HEK293T (cell line): ENCODE data around the gene GJC1.

ENCODE experiments used
- CTCF ChIA-PET: fragments of 350-600 bp; formaldehyde crosslinking; extraction: SDS; loops from one replicate; lab custom pipeline; 2021; ENCODE audit warnings: antibody characterized with exemption, inconsistent platforms; lab: Yijun Ruan, JAX
- POLR2A ChIA-PET: fragments of 350-600 bp; formaldehyde crosslinking; extraction: SDS; loops from one replicate; lab custom pipeline; 2020; ENCODE audit warnings: antibody characterized with exemption, inconsistent platforms; lab: Yijun Ruan, JAX
- DNase-seq: peaks from one replicate; pipeline ENCODE4 v3.0.0; 2012; ENCODE audit warnings: mixed read lengths; ENCODE audit errors: extremely low spot score
- ARNT ChIP-seq: fragments of 450-650 bp; IDR thresholded peaks from 2 replicates; pipeline ENCODE4 v1.6.1; 2017; ENCODE audit warnings: mild to moderate bottlenecking
- BHLHE40 ChIP-seq: fragments of 450-650 bp; IDR thresholded peaks from 2 replicates; pipeline ENCODE4 v1.6.1; 2016; ENCODE audit warnings: mild to moderate bottlenecking, moderate library complexity, borderline replicate concordance
- CTBP1 ChIP-seq: fragments of 450-650 bp; IDR thresholded peaks from 2 replicates; pipeline ENCODE4 v1.6.1; 2016; ENCODE audit warnings: borderline replicate concordance
- ELF4 ChIP-seq: fragments of 450-650 bp; IDR thresholded peaks from 2 replicates; pipeline ENCODE4 v1.6.1; 2017; ENCODE audit warnings: antibody characterized with exemption
- FOXA1 ChIP-seq: fragments of 450-650 bp; IDR thresholded peaks from 2 replicates; pipeline ENCODE4 v1.6.1; 2016; ENCODE audit warnings: mild to moderate bottlenecking
- FOXK2 ChIP-seq: fragments of 450-650 bp; IDR thresholded peaks from 2 replicates; pipeline ENCODE4 v1.6.1; 2016; ENCODE audit warnings: mild to moderate bottlenecking
- FOXM1 ChIP-seq: fragments of 450-650 bp; IDR thresholded peaks from 2 replicates; pipeline ENCODE4 v1.6.1; 2017; ENCODE audit warnings: mild to moderate bottlenecking, borderline replicate concordance
- HDGF ChIP-seq: fragments of 450-650 bp; IDR thresholded peaks from 2 replicates; pipeline ENCODE4 v1.6.1; 2017; ENCODE audit warnings: antibody characterized with exemption, borderline replicate concordance
- L3MBTL2 ChIP-seq: fragments of 450-650 bp; conservative IDR thresholded peaks from 2 replicates; pipeline ENCODE4 v1.6.1; 2016; ENCODE audit warnings: mild to moderate bottlenecking
- LEF1 ChIP-seq: fragments of 450-650 bp; IDR thresholded peaks from 2 replicates; pipeline ENCODE4 v1.6.1; 2017; ENCODE audit warnings: mild to moderate bottlenecking, borderline replicate concordance
- NFRKB ChIP-seq: fragments of 450-650 bp; IDR thresholded peaks from 2 replicates; pipeline ENCODE4 v1.6.1; 2016; ENCODE audit warnings: mild to moderate bottlenecking, moderate library complexity
- SP1 ChIP-seq: fragments of 450-650 bp; IDR thresholded peaks from 2 replicates; pipeline ENCODE4 v1.6.1; 2017
- SUZ12 ChIP-seq: fragments of 450-650 bp; IDR thresholded peaks from 2 replicates; pipeline ENCODE4 v1.6.1; 2016; ENCODE audit warnings: mild to moderate bottlenecking
- TARDBP ChIP-seq: fragments of 450-650 bp; IDR thresholded peaks from 2 replicates; pipeline ENCODE4 v1.6.1; 2016
- ZNF384 ChIP-seq: fragments of 450-650 bp; IDR thresholded peaks from 2 replicates; pipeline ENCODE4 v1.6.1; 2016
- TF ChIP-seq, protein P1 (sequence below): fragments of 450-650 bp; IDR thresholded peaks from 2 replicates; pipeline ENCODE4 v1.6.1; 2016

GJC1 gene

DNA sequence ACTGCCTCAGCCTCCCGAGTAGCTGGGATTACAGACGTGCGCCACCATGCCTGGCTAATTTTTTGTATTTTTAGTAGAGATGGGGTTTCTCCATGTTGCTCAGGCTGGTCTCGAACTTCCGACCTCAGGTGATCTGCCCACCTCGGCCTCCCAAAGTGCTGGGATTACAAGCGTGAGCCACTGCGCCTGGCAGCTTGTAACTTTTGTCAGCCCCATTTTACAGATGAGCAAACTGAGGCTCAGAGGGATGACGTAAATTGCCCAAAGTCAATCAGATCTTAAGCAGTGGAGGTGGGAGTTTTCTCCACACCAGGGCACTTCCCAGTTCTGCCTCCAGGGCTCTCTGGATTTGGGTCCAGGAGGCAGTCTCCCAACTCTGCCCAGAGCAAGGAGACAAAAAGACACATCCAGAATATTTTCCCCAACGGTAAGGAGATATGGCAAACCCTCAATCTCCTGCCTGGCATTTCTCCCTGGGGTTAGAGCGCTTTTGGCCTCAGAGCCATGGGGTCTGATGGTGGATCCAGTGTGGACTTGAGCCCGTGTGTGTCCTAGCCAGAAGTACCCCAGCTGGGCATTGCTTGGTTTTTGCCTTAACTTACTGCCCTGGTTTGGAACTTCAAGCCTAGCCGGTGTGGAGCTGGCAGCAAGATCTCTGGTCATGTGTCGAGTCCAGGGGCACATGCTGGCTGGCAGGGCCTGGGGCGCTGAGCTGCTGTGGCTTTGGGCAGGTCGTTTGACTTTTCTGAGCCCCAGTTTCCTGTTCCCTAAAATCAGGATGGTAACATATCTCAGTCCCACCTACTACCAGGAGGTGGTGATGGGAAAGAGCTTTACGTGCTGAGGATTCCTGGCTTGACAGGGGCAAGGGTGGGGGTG is 67.9 kb downstream of the GJC1 start:
- CTCF ChIA-PET, result interaction anchor here (0.6 kb wide), 1 partner anchor 14 kb away, joined by 3 read pairs; no protein-coding TSS in a partner anchor
- DNase-seq, result no peak
- TF ChIP-seq HDGF (no peak), ELF4 (no peak), SUZ12 (no peak)
- POLR2A ChIA-PET, result interaction anchor here (0.8 to 0.9 kb wide), 2 partner anchors 54 to 289 kb away, joined by 3 read pairs; partner anchors contain the start of gene DBF4B

DNA sequence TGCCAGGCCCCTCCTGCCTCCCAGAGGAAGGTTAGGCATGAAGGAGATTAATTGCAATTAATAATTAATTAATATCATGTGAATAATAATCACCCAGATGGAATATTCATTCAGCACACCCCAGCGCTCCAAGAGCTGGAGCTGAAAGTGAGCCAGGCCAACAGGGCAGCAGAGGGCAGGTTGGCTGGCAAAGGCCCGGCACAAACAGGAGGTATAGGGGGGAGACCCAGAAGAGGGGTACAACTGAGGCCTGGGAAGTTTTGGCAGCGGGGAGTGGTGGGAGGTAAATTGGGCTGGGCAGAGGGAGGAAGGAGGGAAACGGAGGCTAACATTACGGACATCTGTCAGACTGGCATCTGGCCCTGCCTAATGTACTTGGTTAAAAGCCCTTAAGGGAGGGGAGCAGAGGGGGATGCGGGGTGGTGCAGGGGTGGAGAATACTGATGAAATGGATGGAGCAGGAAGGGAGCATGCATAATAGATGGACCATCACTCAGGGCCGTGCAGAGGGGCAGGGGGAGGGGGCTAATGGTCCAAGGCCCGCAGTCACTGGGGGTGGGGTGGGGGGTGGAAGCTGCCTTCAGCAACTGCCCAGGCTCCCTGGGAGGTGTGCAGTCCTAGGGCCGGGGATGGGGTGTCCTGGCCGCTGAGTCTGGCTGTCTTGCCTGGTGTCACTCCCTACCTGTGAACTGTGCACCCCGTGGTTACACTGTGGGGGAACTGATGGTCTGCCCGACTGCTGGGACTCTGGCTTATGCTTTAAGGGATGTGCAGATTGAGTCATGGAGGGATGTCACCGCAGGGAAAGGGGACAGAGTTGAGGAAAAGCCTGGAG is 69.4 kb downstream of the GJC1 start:
- no peak for TF ChIP-seq LEF1
- no peak for TF ChIP-seq FOXA1
- TF ChIP-seq ARNT, result no peak
- no peak for TF ChIP-seq L3MBTL2
- no peak for TF ChIP-seq SP1
- no peak for TF ChIP-seq FOXK2
- no peak for TF ChIP-seq NFRKB
- no peak for TF ChIP-seq ELF4
- no peak for TF ChIP-seq ZNF384
- TF ChIP-seq SUZ12, result no peak
- TF ChIP-seq TARDBP, result no peak
- TF ChIP-seq HDGF, result no peak
- TF ChIP-seq, protein P1, sequence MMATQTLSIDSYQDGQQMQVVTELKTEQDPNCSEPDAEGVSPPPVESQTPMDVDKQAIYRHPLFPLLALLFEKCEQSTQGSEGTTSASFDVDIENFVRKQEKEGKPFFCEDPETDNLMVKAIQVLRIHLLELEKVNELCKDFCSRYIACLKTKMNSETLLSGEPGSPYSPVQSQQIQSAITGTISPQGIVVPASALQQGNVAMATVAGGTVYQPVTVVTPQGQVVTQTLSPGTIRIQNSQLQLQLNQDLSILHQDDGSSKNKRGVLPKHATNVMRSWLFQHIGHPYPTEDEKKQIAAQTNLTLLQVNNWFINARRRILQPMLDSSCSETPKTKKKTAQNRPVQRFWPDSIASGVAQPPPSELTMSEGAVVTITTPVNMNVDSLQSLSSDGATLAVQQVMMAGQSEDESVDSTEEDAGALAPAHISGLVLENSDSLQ, result no peak
- no peak for TF ChIP-seq CTBP1
- TF ChIP-seq FOXM1, result no peak
- TF ChIP-seq BHLHE40, result no peak
- POLR2A ChIA-PET, result interaction anchor here (0.8 to 2.2 kb wide), 2 partner anchors 11 to 15 kb away, joined by 3 to 11 read pairs; no protein-coding TSS in a partner anchor
- CTCF ChIA-PET, result interaction anchor here (1.3 kb wide), 1 partner anchor 19 kb away, joined by 3 read pairs; no protein-coding TSS in a partner anchor
- DNase-seq, result no peak

DNA sequence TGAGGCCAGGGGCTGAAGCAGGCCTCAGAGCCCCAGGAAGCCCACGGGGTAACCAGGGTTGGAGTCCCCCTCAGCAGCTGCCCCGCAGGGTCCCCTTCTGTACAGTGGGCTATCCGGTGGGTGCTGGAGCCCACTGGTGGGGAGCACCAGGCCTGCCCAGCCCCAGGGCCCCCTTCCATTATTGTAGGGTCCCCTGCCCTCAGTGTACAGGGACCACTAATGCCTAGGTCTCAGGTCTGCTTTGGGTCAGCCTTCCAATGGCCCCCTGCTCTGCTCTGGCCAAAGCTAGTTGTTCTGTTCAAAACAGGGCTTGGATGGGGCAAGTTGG is 70.2 kb downstream of the GJC1 start:
- POLR2A ChIA-PET, result interaction anchor here (0.8 to 2.2 kb wide), 4 partner anchors 11 to 16 kb away, joined by 3 to 11 read pairs (median 5); no protein-coding TSS in a partner anchor

DNA sequence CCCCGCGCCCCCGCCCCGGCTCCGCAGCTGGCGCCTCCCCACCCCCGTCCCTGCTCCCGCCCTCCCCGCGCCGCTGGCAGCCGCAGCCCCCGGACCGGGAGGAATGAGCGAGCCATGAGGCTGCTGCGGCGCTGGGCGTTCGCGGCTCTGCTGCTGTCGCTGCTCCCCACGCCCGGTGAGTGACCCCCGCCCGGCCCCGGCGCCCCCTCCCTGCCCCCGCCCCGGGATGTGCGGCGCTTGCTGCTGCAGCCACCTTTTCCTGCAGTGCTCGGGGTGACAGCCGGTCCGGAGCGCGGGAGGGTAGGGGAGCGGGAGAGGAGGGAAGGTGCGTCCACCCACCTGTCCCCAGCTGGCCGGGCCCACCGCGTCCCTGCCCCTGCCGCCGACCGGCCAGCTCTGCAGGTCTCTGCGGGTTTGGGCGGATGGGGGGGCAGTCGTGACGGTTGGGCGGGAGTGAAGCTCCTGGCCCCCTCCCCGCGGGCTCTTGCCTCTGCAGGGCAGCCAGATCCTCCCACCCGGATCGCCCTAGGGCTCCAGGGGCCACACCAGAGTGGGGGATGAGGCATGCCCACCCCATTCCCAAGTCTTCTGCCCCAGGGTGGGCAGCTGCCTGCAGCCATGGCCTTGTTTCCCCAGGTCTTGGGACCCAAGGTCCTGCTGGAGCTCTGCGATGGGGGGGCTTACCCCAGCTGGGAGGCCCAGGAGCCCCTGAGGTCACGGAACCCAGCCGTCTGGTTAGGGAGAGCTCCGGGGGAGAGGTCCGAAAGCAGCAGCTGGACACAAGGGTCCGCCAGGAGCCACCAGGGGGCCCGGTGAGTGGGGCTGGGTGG is 70.8 kb downstream of the GJC1 start:
- ChIA-PET POLR2A (interaction anchor here (0.7 to 2.2 kb wide), 5 partner anchors 10 to 51 kb away, joined by 3 to 11 read pairs (median 4); partner anchors contain the start of gene DBF4B), CTCF (interaction anchor here (0.6 to 1.3 kb wide), 4 partner anchors 12 to 143 kb away, joined by 3 read pairs; no protein-coding TSS in a partner anchor)
- no peak for TF ChIP-seq ZNF384
- no peak for TF ChIP-seq ARNT
- no peak for TF ChIP-seq FOXM1
- no peak for TF ChIP-seq FOXK2
- no peak for TF ChIP-seq SUZ12
- TF ChIP-seq LEF1, result no peak
- TF ChIP-seq CTBP1, result no peak
- no peak for TF ChIP-seq NFRKB
- TF ChIP-seq L3MBTL2, result no peak
- TF ChIP-seq HDGF, result no peak
- DNase-seq, result peak; percentile 45

More for the DNA sequence above, 70.2 kb downstream of the GJC1 start:
- no peak for DNase-seq
- TF ChIP-seq ZNF384, result no peak
- no peak for TF ChIP-seq NFRKB
- TF ChIP-seq SUZ12, result no peak
- TF ChIP-seq ELF4, result no peak
- TF ChIP-seq, protein P1, result no peak
- no peak for TF ChIP-seq ARNT
- no peak for TF ChIP-seq FOXK2
- CTCF ChIA-PET, result interaction anchor here (0.6 to 1.3 kb wide), 3 partner anchors 15 to 143 kb away, joined by 3 read pairs; no protein-coding TSS in a partner anchor

DNA sequence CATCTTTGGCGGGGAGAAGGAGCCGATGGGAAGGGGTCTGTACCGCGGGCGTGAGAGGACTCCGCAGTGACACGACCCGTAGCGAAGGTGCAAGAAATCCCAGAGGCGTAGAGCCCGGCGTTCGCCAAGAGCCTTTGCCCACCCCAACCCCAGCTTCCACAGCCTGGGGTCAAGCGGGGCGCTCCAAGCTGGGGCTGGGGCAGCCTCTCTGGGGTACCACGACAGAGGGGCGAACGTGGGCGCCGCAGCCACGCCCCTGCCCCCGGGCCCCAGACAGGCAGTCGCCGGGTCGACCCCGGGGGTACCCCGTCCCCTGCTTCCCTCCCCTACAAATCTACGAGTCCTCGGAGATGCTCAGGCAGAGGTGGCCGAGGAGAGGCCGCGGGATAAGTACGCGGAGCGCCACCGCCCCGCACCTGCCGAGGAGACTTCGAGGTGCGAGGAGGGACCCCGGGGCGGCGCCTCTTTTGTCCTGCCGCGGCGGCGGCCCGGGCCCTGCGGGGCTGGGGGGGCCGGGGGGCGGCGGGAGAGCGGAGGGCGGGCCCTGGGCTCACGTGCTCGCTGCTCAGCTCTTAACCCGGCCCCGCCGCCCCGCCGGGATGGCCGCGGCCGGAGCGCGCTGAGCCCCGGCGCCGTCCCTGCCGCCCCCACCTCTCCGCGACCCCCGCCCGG is 71.5 kb downstream of the GJC1 start, which contains the start of gene ADAM11:
TSS of gene ADAM11 (plus strand) at position 575 of the 672 bp plus-strand sequence. CDS start 212 bp downstream, outside the sequence.
- no peak for TF ChIP-seq CTBP1
- no peak for TF ChIP-seq FOXM1
- CTCF ChIA-PET, result interaction anchor here (0.9 to 1.2 kb wide), 3 partner anchors 13 to 70 kb away, joined by 3 to 4 read pairs (median 3); no protein-coding TSS in a partner anchor
- DNase-seq, result peak; percentile 55
- POLR2A ChIA-PET, result interaction anchor here (0.7 to 2.2 kb wide), 3 partner anchors 9 to 51 kb away, joined by 4 to 11 read pairs (median 7); partner anchors contain the start of gene DBF4B
